H9 (cell line): ENCODE measurements around the gene MICU2. TPM values are rescaled to one million over a fixed set of nuclear protein-coding genes. Genes with fewer than 3 reads are reported as not detected.

Experiments used
- DNase-seq: peaks from one replicate; pipeline ENCODE4 v3.0.0-alpha.2; 2017
- H2AFZ ChIP-seq: one replicate; pipeline ENCODE4 v1.6.1; 2013; ENCODE audit warnings: mild to moderate bottlenecking, low read length, control low read depth, moderate library complexity
- H2AK5ac ChIP-seq: 2 replicates; pipeline ENCODE4 v1.6.1; 2013; ENCODE audit warnings: low read length, control low read depth, mixed read lengths; ENCODE audit not compliant: insufficient read length
- H2BK120ac ChIP-seq: one replicate; pipeline ENCODE4 v1.6.1; 2013; ENCODE audit warnings: low read depth, mild to moderate bottlenecking, low read length, control low read depth, inconsistent platforms; ENCODE audit not compliant: poor library complexity, severe bottlenecking
- H2BK12ac ChIP-seq: 2 replicates; pipeline ENCODE4 v1.6.1; 2013; ENCODE audit warnings: low read length, control low read depth, mixed read lengths, low read depth; ENCODE audit not compliant: insufficient read length
- H2BK15ac ChIP-seq: 2 replicates; pipeline ENCODE4 v1.6.1; 2013; ENCODE audit warnings: low read depth, low read length, control low read depth
- H2BK20ac ChIP-seq: one replicate; pipeline ENCODE4 v1.6.1; 2013; ENCODE audit warnings: low read depth, mild to moderate bottlenecking, low read length, control low read depth, inconsistent platforms; ENCODE audit not compliant: poor library complexity, severe bottlenecking
- H2BK5ac ChIP-seq: 2 replicates; pipeline ENCODE4 v1.6.1; 2013; ENCODE audit warnings: low read length, control low read depth, mixed read lengths; ENCODE audit not compliant: insufficient read length
- H3K14ac ChIP-seq: 2 replicates; pipeline ENCODE4 v1.6.1; 2013; ENCODE audit warnings: low read length, control low read depth; ENCODE audit not compliant: insufficient read depth
- H3K18ac ChIP-seq: 2 replicates; pipeline ENCODE4 v1.6.1; 2013; ENCODE audit warnings: low read depth, mild to moderate bottlenecking, mixed read lengths, low read length, control low read depth; ENCODE audit not compliant: insufficient read length
- H3K23ac ChIP-seq: 2 replicates; pipeline ENCODE4 v1.6.1; 2013; ENCODE audit warnings: low read length, control low read depth, mixed read lengths, low read depth; ENCODE audit not compliant: insufficient read length
- H3K23me2 ChIP-seq: 2 replicates; pipeline ENCODE4 v1.6.1; 2013; ENCODE audit warnings: low read depth, mild to moderate bottlenecking, mixed read lengths, low read length, control low read depth; ENCODE audit not compliant: insufficient read length, poor library complexity, severe bottlenecking
- H3K27ac ChIP-seq: 2 replicates; pipeline ENCODE4 v1.5.1; 2013; ENCODE audit warnings: low read length, control low read depth, mixed read lengths, low read depth; ENCODE audit not compliant: insufficient read length
- H3K27me3 ChIP-seq: 2 replicates; pipeline ENCODE4 v1.6.1; 2013; ENCODE audit warnings: low read length, control low read depth, inconsistent platforms; ENCODE audit not compliant: insufficient read depth
- H3K4ac ChIP-seq: 2 replicates; pipeline ENCODE4 v1.6.1; 2013; ENCODE audit warnings: low read depth, mild to moderate bottlenecking, control low read depth, inconsistent platforms, low read length, moderate library complexity
- H3K4me1 ChIP-seq: 2 replicates; pipeline ENCODE4 v1.6.1; 2013; ENCODE audit warnings: low read length, control low read depth, inconsistent platforms; ENCODE audit not compliant: insufficient read depth
- H3K4me2 ChIP-seq: 2 replicates; pipeline ENCODE4 v1.6.1; 2013; ENCODE audit warnings: low read length, control low read depth, mixed read lengths; ENCODE audit not compliant: insufficient read length, insufficient read depth
- H3K56ac ChIP-seq: 2 replicates; pipeline ENCODE4 v1.6.1; 2013; ENCODE audit warnings: low read depth, mild to moderate bottlenecking, mixed read lengths, low read length, control low read depth; ENCODE audit not compliant: insufficient read length
- H3K79me1 ChIP-seq: 2 replicates; pipeline ENCODE4 v1.6.1; 2013; ENCODE audit warnings: low read depth, mild to moderate bottlenecking, moderate library complexity, low read length, control low read depth, inconsistent platforms; ENCODE audit not compliant: insufficient read depth, poor library complexity, severe bottlenecking
- H3K79me2 ChIP-seq: 2 replicates; pipeline ENCODE4 v1.6.1; 2013; ENCODE audit warnings: low read length, control low read depth, inconsistent platforms; ENCODE audit not compliant: insufficient read depth
- H3K9ac ChIP-seq: 2 replicates; pipeline ENCODE4 v1.6.1; 2013; ENCODE audit warnings: low read length, control low read depth, mixed read lengths; ENCODE audit not compliant: insufficient read length; ENCODE audit errors: extremely low read depth
- H3K9me3 ChIP-seq: one replicate; pipeline ENCODE4 v1.6.1; 2013; ENCODE audit warnings: low read depth, low read length, inconsistent platforms; ENCODE audit not compliant: control insufficient read depth
- H3T11ph ChIP-seq: one replicate; pipeline ENCODE4 v1.6.1; 2013; ENCODE audit warnings: mild to moderate bottlenecking, low read length, control low read depth, inconsistent platforms
- H4K20me1 ChIP-seq: one replicate; pipeline ENCODE4 v1.6.1; 2013; ENCODE audit not compliant: control insufficient read depth, insufficient read length, insufficient read depth
- H4K5ac ChIP-seq: 2 replicates; pipeline ENCODE4 v1.6.1; 2013; ENCODE audit warnings: low read depth, mild to moderate bottlenecking, mixed read lengths, low read length, control low read depth; ENCODE audit not compliant: insufficient read length
- H4K8ac ChIP-seq: replicated peaks from 2 replicates; pipeline ENCODE4 v1.6.1; 2013; ENCODE audit warnings: low read length, control low read depth, mixed read lengths, low read depth; ENCODE audit not compliant: insufficient read length
- H4K91ac ChIP-seq: 2 replicates; pipeline ENCODE4 v1.6.1; 2013; ENCODE audit warnings: low read depth, mild to moderate bottlenecking, moderate library complexity, mixed read lengths, low read length, control low read depth; ENCODE audit not compliant: insufficient read length
- H3K27ac Mint-ChIP-seq, 3 experiments: 2 replicates in 2 of 3; 3 replicates in 1 of 3; pipeline ENCODE4 v1.8.0; 2020 to 2021; ENCODE audit warnings: mixed read lengths in 3 of 3, mild to moderate bottlenecking in 1 of 3, moderate library complexity in 1 of 3
- H3K27me3 Mint-ChIP-seq: 2 replicates; pipeline ENCODE4 v1.8.0; 2021; ENCODE audit warnings: low read depth, mild to moderate bottlenecking, moderate library complexity, mixed read lengths
- H3K36me3 Mint-ChIP-seq, 3 experiments: 2 replicates in 2 of 3; 3 replicates in 1 of 3; pipeline ENCODE4 v1.8.0; 2020 to 2021; ENCODE audit warnings: low read depth in 3 of 3, mixed read lengths in 3 of 3; ENCODE audit not compliant: insufficient read depth in 1 of 3
- H3K4me1 Mint-ChIP-seq, 2 experiments: 2 replicates each; pipeline ENCODE4 v1.8.0; 2020; ENCODE audit warnings: mixed read lengths in 2 of 2
- H3K4me3 Mint-ChIP-seq, 2 experiments: 2 replicates in 1 of 2; 3 replicates in 1 of 2; pipeline ENCODE4 v1.8.0; 2020 to 2021; ENCODE audit warnings: mild to moderate bottlenecking in 2 of 2, mixed read lengths in 2 of 2, moderate library complexity in 1 of 2
- H3K9me3 Mint-ChIP-seq, 2 experiments: 2 replicates in 1 of 2; 3 replicates in 1 of 2; pipeline ENCODE4 v1.8.0; 2020; ENCODE audit warnings: mild to moderate bottlenecking in 2 of 2, mixed read lengths in 2 of 2, moderate library complexity in 1 of 2
- WGBS: extraction: QIAGEN DNeasy Blood & Tissue Kit; methylation state at CpG from one replicate; pipeline ENCODE4 v1.1.7; 2013; ENCODE audit warnings: missing lambda C conversion rate, low lambda C conversion rate, mixed read lengths; ENCODE audit not compliant: insufficient read length; ENCODE audit errors: extremely low coverage; 5-methylcytosine and 5-hydroxymethylcytosine counted together
- total RNA-seq: library from RNA; stranded (reverse); gene quantifications from 2 replicates; pipeline ENCODE4 v1.2.1, GENCODE V29; 2021
- TF ChIP-seq, protein P1 (sequence below): fragments of 200-600 bp; sonication (generic); conservative IDR thresholded peaks from 3 replicates; pipeline ENCODE4 v1.8.0; 2021; ENCODE audit warnings: antibody characterized with exemption, mild to moderate bottlenecking

The MICU2 gene
- total RNA-seq, 1 experiment from 2014 or later = 38.4 TPM

DNA sequence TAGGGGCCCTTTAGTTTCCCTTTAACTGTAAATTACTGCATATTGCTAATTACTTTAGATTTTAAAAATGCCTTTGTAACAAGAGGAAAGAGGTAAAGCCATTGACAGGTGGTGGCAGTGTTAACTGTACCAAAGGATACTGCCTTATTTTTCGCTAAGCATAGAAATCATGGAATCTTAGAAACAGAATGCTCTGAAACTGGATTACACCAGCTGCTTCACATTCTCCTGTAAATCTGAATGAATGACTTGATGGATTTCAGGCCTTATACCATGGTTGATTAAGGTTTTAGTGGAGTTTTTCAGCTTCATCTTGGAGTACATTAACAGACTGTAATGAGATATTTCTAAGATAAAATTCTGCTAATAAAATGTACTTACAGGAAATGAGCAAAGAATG, 25.2 kb downstream of the MICU2 start:
- Histone ChIP-seq H3K4ac (no peak overlapping the region), H3K9me3 (peaks cover 9% of the 10 kb centered on the region), H3K14ac (no peak overlapping the region), H3K4me1 (no peaks in the 10 kb centered on the region), H4K91ac (no peak overlapping the region), H3K23ac (no peak overlapping the region), H3K4me2 (no peak overlapping the region), H2BK12ac (no peak overlapping the region), H3K23me2 (no peaks in the 10 kb centered on the region), H3K9ac (no peak overlapping the region), H2BK5ac (no peak overlapping the region), H4K20me1 (no peaks in the 10 kb centered on the region), H2BK120ac (no peak overlapping the region), H2AK5ac (no peak overlapping the region), H3K79me2 (no peaks in the 10 kb centered on the region), H3K27ac (no peak overlapping the region), H4K8ac (no peak overlapping the region), H3K56ac (no peak overlapping the region), H3K79me1 (no peaks in the 10 kb centered on the region), H2BK15ac (no peak overlapping the region), H4K5ac (no peak overlapping the region), H2BK20ac (no peak overlapping the region), H3K18ac (no peak overlapping the region), H3T11ph (no peak overlapping the region), H2AFZ (no peak overlapping the region), H3K27me3 (no peaks in the 10 kb centered on the region)
- H3K36me3 Mint-ChIP-seq = peaks cover 12 to 14% (median 13%) of the 10 kb centered on the region in 3 experiments
- no peaks in the 10 kb centered on the region for H3K27me3 Mint-ChIP-seq
- peaks cover 13 to 15% of the 10 kb centered on the region in 2 experiments for H3K9me3 Mint-ChIP-seq
- no peak overlapping the region for H3K27ac Mint-ChIP-seq
- no peak overlapping the region for H3K4me3 Mint-ChIP-seq
- no peak for DNase-seq
- TF ChIP-seq, protein P1, sequence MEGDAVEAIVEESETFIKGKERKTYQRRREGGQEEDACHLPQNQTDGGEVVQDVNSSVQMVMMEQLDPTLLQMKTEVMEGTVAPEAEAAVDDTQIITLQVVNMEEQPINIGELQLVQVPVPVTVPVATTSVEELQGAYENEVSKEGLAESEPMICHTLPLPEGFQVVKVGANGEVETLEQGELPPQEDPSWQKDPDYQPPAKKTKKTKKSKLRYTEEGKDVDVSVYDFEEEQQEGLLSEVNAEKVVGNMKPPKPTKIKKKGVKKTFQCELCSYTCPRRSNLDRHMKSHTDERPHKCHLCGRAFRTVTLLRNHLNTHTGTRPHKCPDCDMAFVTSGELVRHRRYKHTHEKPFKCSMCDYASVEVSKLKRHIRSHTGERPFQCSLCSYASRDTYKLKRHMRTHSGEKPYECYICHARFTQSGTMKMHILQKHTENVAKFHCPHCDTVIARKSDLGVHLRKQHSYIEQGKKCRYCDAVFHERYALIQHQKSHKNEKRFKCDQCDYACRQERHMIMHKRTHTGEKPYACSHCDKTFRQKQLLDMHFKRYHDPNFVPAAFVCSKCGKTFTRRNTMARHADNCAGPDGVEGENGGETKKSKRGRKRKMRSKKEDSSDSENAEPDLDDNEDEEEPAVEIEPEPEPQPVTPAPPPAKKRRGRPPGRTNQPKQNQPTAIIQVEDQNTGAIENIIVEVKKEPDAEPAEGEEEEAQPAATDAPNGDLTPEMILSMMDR = no peak
- H3K4me1 Mint-ChIP-seq = peaks cover 10 to 20% of the 10 kb centered on the region in 2 experiments
- no CpG with 5 or more reads among the region's 1 CpG for WGBS
